Measurements from ENCODE around the gene ACD. TPM values are rescaled to one million over a fixed set of nuclear protein-coding genes. Genes with fewer than 3 reads are reported as not detected.

ACD gene
- total RNA-seq, 2 donors from 2014 or later = 11.8 to 27.5 TPM

GRCh38 chr16:67704110-67704509 lies 44.0 kb upstream of the ACD start:
- Histone ChIP-seq H3K9me3 (no peaks in the 10 kb centered on the region), H3K4me3 (no peak overlapping the region), H3K4me1 (no peaks in the 10 kb centered on the region), H3K36me3 (no peaks in the 10 kb centered on the region), H3K27me3 (no peaks in the 10 kb centered on the region), H3K9ac (ENCODE audit: low read depth in 2 of 2, low read length in 2 of 2) (no peak overlapping the region), H3K27ac (no peak overlapping the region)
- TF ChIP-seq CTCF (IDR thresholded peaks at IDR 0.05) = no peak
- no peak for DNase-seq
- intact Hi-C loops (cut with DNase I) = no loop called here

GRCh38 chr16:67703626-67704025 lies 43.6 kb upstream of the ACD start:
- no peak overlapping the region for H3K27ac ChIP-seq
- TF ChIP-seq CTCF (IDR thresholded peaks at IDR 0.05) = no peak
- no peaks in the 10 kb centered on the region for H3K27me3 ChIP-seq
- no peaks in the 10 kb centered on the region for H3K9me3 ChIP-seq
- no peaks in the 10 kb centered on the region for H3K4me1 ChIP-seq
- intact Hi-C loops (cut with DNase I) = no loop called here
- no peak overlapping the region for H3K4me3 ChIP-seq
- no peaks in the 10 kb centered on the region for H3K36me3 ChIP-seq
- H3K9ac ChIP-seq (ENCODE audit: low read depth in 2 of 2, low read length in 2 of 2) = no peak overlapping the region
- no peak for DNase-seq

GRCh38 chr16:67702130-67702529 lies 42.1 kb upstream of the ACD start:
- no peaks in the 10 kb centered on the region for H3K27me3 ChIP-seq
- H3K9ac ChIP-seq (ENCODE audit: low read depth in 2 of 2, low read length in 2 of 2) = no peak overlapping the region
- H3K9me3 ChIP-seq = no peaks in the 10 kb centered on the region
- no peak overlapping the region for H3K27ac ChIP-seq
- H3K4me1 ChIP-seq = no peaks in the 10 kb centered on the region
- H3K4me3 ChIP-seq = no peak overlapping the region
- TF ChIP-seq CTCF (IDR thresholded peaks at IDR 0.05) = no peak
- no peaks in the 10 kb centered on the region for H3K36me3 ChIP-seq
- intact Hi-C loops (cut with DNase I) = no loop called here
- no peak for DNase-seq

- Histone ChIP-seq H3K27ac (no peak overlapping the region), H3K9me3 (no peaks in the 10 kb centered on the region), H3K27me3 (no peaks in the 10 kb centered on the region), H3K4me1 (no peaks in the 10 kb centered on the region), H3K36me3 (no peaks in the 10 kb centered on the region), H3K4me3 (no peak overlapping the region), H3K9ac (ENCODE audit: low read depth in 2 of 2, low read length in 2 of 2) (no peak overlapping the region)
- no peak for DNase-seq
- no peak for TF ChIP-seq CTCF (IDR thresholded peaks at IDR 0.05)
- intact Hi-C loops (cut with DNase I) = no loop called here
Observed at GRCh38 chr16:67701420-67701819, 41.4 kb upstream of the ACD start.

- intact Hi-C loops (cut with DNase I) = no loop called here
- Histone ChIP-seq H3K36me3 (no peaks in the 10 kb centered on the region), H3K9me3 (no peaks in the 10 kb centered on the region), H3K9ac (ENCODE audit: low read depth in 2 of 2, low read length in 2 of 2) (no peak overlapping the region), H3K4me1 (no peaks in the 10 kb centered on the region), H3K27ac (no peak overlapping the region), H3K4me3 (no peak overlapping the region), H3K27me3 (no peaks in the 10 kb centered on the region)
- no peak for TF ChIP-seq CTCF (IDR thresholded peaks at IDR 0.05)
- no peak for DNase-seq
Observed at GRCh38 chr16:67699265-67699664, 39.2 kb upstream of the ACD start.

Measured in colonic mucosa (tissue), 4 donors.